Measurements from ENCODE around the gene CACNA1G.

CACNA1G gene

GRCh38 chr17:50575581-50576210 is 15.2 kb downstream of the CACNA1G start:
- H3K4me3 ChIP-seq (ENCODE audit: low read length) = no peak overlapping the region
- peaks cover 3% of the 10 kb centered on the region for H3K4me1 ChIP-seq (ENCODE audit: control insufficient read depth, low read depth, low read length)
- H3K27ac ChIP-seq (ENCODE audit: low read length) = no peak overlapping the region
- H3K36me3 ChIP-seq (ENCODE audit: control insufficient read depth, low read depth, low read length) = no peaks in the 10 kb centered on the region
- H3K27me3 ChIP-seq (ENCODE audit: control insufficient read depth, insufficient read depth, low read length) = no peaks in the 10 kb centered on the region
- no peaks in the 10 kb centered on the region for H3K9me3 ChIP-seq (ENCODE audit: control insufficient read depth, low read depth, low read length)
- H3K9ac ChIP-seq (ENCODE audit: low read length) = no peak overlapping the region

DNA sequence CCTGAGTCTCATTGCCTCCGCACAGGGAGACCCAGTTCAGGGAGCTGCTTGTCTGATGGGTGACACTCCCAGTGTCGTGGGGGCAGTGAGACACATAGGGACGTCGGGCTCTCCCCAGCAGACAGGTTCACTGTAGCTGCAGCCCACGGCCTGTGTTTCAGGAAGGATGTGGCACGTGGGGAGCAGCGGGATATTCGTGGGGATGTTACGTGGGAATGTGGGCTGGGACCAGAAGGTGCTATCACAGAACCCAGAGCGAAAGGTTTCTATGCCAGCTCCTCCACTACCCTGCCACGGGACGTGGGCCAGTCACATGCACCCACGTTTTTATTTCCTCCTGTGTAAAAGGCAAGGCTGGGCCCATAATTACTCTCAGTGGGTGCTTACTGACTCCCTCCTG is 16.3 kb downstream of the CACNA1G start:
- no peak overlapping the region for H3K27ac ChIP-seq (ENCODE audit: low read length)
- H3K27me3 ChIP-seq (ENCODE audit: control insufficient read depth, insufficient read depth, low read length) = no peaks in the 10 kb centered on the region

GRCh38 chr17:50577451-50577954 is 17.0 kb downstream of the CACNA1G start:
- Histone ChIP-seq H3K4me1 (ENCODE audit: control insufficient read depth, low read depth, low read length) (peaks cover 5% of the 10 kb centered on the region), H3K9me3 (ENCODE audit: control insufficient read depth, low read depth, low read length) (no peaks in the 10 kb centered on the region), H3K4me3 (ENCODE audit: low read length) (no peak overlapping the region), H3K36me3 (ENCODE audit: control insufficient read depth, low read depth, low read length) (no peaks in the 10 kb centered on the region), H3K9ac (ENCODE audit: low read length) (no peak overlapping the region), H3K27me3 (ENCODE audit: control insufficient read depth, insufficient read depth, low read length) (no peaks in the 10 kb centered on the region), H3K27ac (ENCODE audit: low read length) (no peak overlapping the region)

More for the DNA sequence above, 16.3 kb downstream of the CACNA1G start:
- peaks cover 5% of the 10 kb centered on the region for H3K4me1 ChIP-seq (ENCODE audit: control insufficient read depth, low read depth, low read length)
- no peaks in the 10 kb centered on the region for H3K36me3 ChIP-seq (ENCODE audit: control insufficient read depth, low read depth, low read length)
- H3K9ac ChIP-seq (ENCODE audit: low read length) = no peak overlapping the region
- no peaks in the 10 kb centered on the region for H3K9me3 ChIP-seq (ENCODE audit: control insufficient read depth, low read depth, low read length)
- H3K4me3 ChIP-seq (ENCODE audit: low read length) = no peak overlapping the region

GRCh38 chr17:50578173-50578572 is 17.7 kb downstream of the CACNA1G start:
- no peak overlapping the region for H3K27ac ChIP-seq (ENCODE audit: low read length)
- no peak overlapping the region for H3K9ac ChIP-seq (ENCODE audit: low read length)
- peaks cover 5% of the 10 kb centered on the region for H3K4me1 ChIP-seq (ENCODE audit: control insufficient read depth, low read depth, low read length)
- no peaks in the 10 kb centered on the region for H3K27me3 ChIP-seq (ENCODE audit: control insufficient read depth, insufficient read depth, low read length)
- H3K9me3 ChIP-seq (ENCODE audit: control insufficient read depth, low read depth, low read length) = no peaks in the 10 kb centered on the region
- no peaks in the 10 kb centered on the region for H3K36me3 ChIP-seq (ENCODE audit: control insufficient read depth, low read depth, low read length)
- H3K4me3 ChIP-seq (ENCODE audit: low read length) = no peak overlapping the region

DNA sequence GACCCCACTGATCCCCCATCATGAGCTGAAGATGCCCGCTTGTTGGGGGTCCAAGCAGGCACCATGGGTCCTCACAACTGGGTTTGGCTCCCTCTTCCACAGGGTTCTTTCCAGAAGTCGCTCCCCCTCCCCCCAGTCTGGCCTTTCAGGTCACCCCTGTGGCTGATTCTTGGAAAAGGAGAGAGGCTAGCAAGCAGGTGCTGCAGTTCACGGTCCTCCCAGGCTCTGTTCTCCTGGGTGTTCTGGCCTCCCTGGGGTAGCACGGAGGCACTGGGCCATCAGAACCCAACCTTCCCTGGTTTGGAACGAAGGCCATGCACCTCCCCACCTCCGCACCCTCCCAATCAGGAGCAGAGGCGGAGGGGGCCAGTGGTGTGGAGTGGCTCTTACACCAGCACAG is 18.9 kb downstream of the CACNA1G start:
- no peak overlapping the region for H3K4me3 ChIP-seq (ENCODE audit: low read length)
- H3K9ac ChIP-seq (ENCODE audit: low read length) = no peak overlapping the region
- no peaks in the 10 kb centered on the region for H3K36me3 ChIP-seq (ENCODE audit: control insufficient read depth, low read depth, low read length)
- H3K27ac ChIP-seq (ENCODE audit: low read length) = no peak overlapping the region
- peaks cover 5% of the 10 kb centered on the region for H3K4me1 ChIP-seq (ENCODE audit: control insufficient read depth, low read depth, low read length)
- H3K9me3 ChIP-seq (ENCODE audit: control insufficient read depth, low read depth, low read length) = no peaks in the 10 kb centered on the region
- H3K27me3 ChIP-seq (ENCODE audit: control insufficient read depth, insufficient read depth, low read length) = no peaks in the 10 kb centered on the region

GRCh38 chr17:50580646-50581045 is 20.1 kb downstream of the CACNA1G start:
- Histone ChIP-seq H3K27me3 (ENCODE audit: control insufficient read depth, insufficient read depth, low read length) (no peaks in the 10 kb centered on the region), H3K36me3 (ENCODE audit: control insufficient read depth, low read depth, low read length) (no peaks in the 10 kb centered on the region), H3K27ac (ENCODE audit: low read length) (no peak overlapping the region), H3K4me1 (ENCODE audit: control insufficient read depth, low read depth, low read length) (peaks cover 5% of the 10 kb centered on the region), H3K9ac (ENCODE audit: low read length) (no peak overlapping the region), H3K4me3 (ENCODE audit: low read length) (no peak overlapping the region), H3K9me3 (ENCODE audit: control insufficient read depth, low read depth, low read length) (no peaks in the 10 kb centered on the region)

DNA sequence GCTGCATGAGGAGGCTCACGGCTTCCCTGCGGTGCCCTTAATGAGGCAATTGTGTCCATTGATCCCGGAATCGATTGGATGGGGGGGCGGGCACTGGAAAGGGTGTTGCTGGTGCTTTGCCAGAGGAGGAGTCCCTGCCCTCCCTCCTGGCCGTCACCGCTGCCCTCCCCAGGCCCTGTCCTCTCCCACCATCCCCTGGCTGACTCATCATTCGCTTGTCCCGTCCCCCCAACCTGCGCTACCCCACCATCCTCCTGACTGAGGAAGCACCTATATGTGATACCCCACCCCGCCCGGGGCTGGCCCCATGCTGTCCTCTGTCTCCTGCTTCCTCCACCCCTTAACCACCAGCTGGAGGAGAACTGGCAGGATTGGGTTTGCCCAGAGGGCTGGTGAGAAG is 20.8 kb downstream of the CACNA1G start:
- H3K36me3 ChIP-seq (ENCODE audit: control insufficient read depth, low read depth, low read length) = no peaks in the 10 kb centered on the region
- H3K9ac ChIP-seq (ENCODE audit: low read length) = no peak overlapping the region
- no peaks in the 10 kb centered on the region for H3K9me3 ChIP-seq (ENCODE audit: control insufficient read depth, low read depth, low read length)
- H3K4me1 ChIP-seq (ENCODE audit: control insufficient read depth, low read depth, low read length) = peaks cover 7% of the 10 kb centered on the region
- H3K27ac ChIP-seq (ENCODE audit: low read length) = no peak overlapping the region
- no peaks in the 10 kb centered on the region for H3K27me3 ChIP-seq (ENCODE audit: control insufficient read depth, insufficient read depth, low read length)
- no peak overlapping the region for H3K4me3 ChIP-seq (ENCODE audit: low read length)

GRCh38 chr17:50582741-50583140 is 22.2 kb downstream of the CACNA1G start:
- no peak overlapping the region for H3K9ac ChIP-seq (ENCODE audit: low read length)
- no peaks in the 10 kb centered on the region for H3K27me3 ChIP-seq (ENCODE audit: control insufficient read depth, insufficient read depth, low read length)
- no peak overlapping the region for H3K27ac ChIP-seq (ENCODE audit: low read length)
- H3K4me1 ChIP-seq (ENCODE audit: control insufficient read depth, low read depth, low read length) = peaks cover 14% of the 10 kb centered on the region
- H3K4me3 ChIP-seq (ENCODE audit: low read length) = no peak overlapping the region
- H3K36me3 ChIP-seq (ENCODE audit: control insufficient read depth, low read depth, low read length) = no peaks in the 10 kb centered on the region
- H3K9me3 ChIP-seq (ENCODE audit: control insufficient read depth, low read depth, low read length) = no peaks in the 10 kb centered on the region

DNA sequence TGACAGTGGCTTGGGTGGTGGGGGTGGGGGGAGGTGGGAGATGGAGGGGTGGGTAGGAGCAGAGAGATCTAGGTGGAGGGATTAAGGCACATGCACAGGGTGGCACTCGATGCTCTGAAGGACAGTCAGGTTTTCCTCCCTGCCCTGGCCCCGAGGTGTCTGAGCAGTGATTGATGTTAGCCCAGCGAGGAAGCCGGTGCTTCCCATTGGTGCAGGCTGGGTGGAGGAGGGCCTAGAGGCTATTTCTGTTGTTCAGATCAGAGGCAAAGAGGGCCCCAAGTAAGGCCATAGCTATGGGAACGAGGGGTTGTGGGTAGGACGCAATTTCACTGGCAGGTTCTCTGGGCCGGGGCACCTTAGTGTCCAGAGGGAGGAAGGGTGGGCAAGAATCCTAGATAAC is 23.1 kb downstream of the CACNA1G start:
- Histone ChIP-seq H3K27ac (ENCODE audit: low read length) (no peak overlapping the region), H3K36me3 (ENCODE audit: control insufficient read depth, low read depth, low read length) (no peaks in the 10 kb centered on the region), H3K9me3 (ENCODE audit: control insufficient read depth, low read depth, low read length) (no peaks in the 10 kb centered on the region), H3K27me3 (ENCODE audit: control insufficient read depth, insufficient read depth, low read length) (no peaks in the 10 kb centered on the region), H3K9ac (ENCODE audit: low read length) (no peak overlapping the region), H3K4me1 (ENCODE audit: control insufficient read depth, low read depth, low read length) (peaks cover 14% of the 10 kb centered on the region), H3K4me3 (ENCODE audit: low read length) (no peak overlapping the region)

- H3K4me3 ChIP-seq (ENCODE audit: low read length) = no peak overlapping the region
- no peaks in the 10 kb centered on the region for H3K36me3 ChIP-seq (ENCODE audit: control insufficient read depth, low read depth, low read length)
- H3K27me3 ChIP-seq (ENCODE audit: control insufficient read depth, insufficient read depth, low read length) = no peaks in the 10 kb centered on the region
- no peak overlapping the region for H3K27ac ChIP-seq (ENCODE audit: low read length)
- H3K4me1 ChIP-seq (ENCODE audit: control insufficient read depth, low read depth, low read length) = peaks cover 14% of the 10 kb centered on the region
- no peaks in the 10 kb centered on the region for H3K9me3 ChIP-seq (ENCODE audit: control insufficient read depth, low read depth, low read length)
- H3K9ac ChIP-seq (ENCODE audit: low read length) = no peak overlapping the region
These were observed 23.6 kb downstream of the CACNA1G start for GRCh38 chr17:50584116-50584515.

- no peak overlapping the region for H3K4me3 ChIP-seq (ENCODE audit: low read length)
- no peaks in the 10 kb centered on the region for H3K36me3 ChIP-seq (ENCODE audit: control insufficient read depth, low read depth, low read length)
- H3K9me3 ChIP-seq (ENCODE audit: control insufficient read depth, low read depth, low read length) = no peaks in the 10 kb centered on the region
- no peak overlapping the region for H3K9ac ChIP-seq (ENCODE audit: low read length)
- H3K4me1 ChIP-seq (ENCODE audit: control insufficient read depth, low read depth, low read length) = peaks cover 14% of the 10 kb centered on the region
- H3K27ac ChIP-seq (ENCODE audit: low read length) = no peak overlapping the region
- no peaks in the 10 kb centered on the region for H3K27me3 ChIP-seq (ENCODE audit: control insufficient read depth, insufficient read depth, low read length)
These were observed 24.2 kb downstream of the CACNA1G start for GRCh38 chr17:50584749-50585148.

- peaks cover 14% of the 10 kb centered on the region for H3K4me1 ChIP-seq (ENCODE audit: control insufficient read depth, low read depth, low read length)
- no peaks in the 10 kb centered on the region for H3K36me3 ChIP-seq (ENCODE audit: control insufficient read depth, low read depth, low read length)
- H3K27ac ChIP-seq (ENCODE audit: low read length) = no peak overlapping the region
- no peaks in the 10 kb centered on the region for H3K9me3 ChIP-seq (ENCODE audit: control insufficient read depth, low read depth, low read length)
- no peak overlapping the region for H3K9ac ChIP-seq (ENCODE audit: low read length)
- no peaks in the 10 kb centered on the region for H3K27me3 ChIP-seq (ENCODE audit: control insufficient read depth, insufficient read depth, low read length)
- no peak overlapping the region for H3K4me3 ChIP-seq (ENCODE audit: low read length)
These were observed 24.8 kb downstream of the CACNA1G start for GRCh38 chr17:50585346-50585745.

All from iPS-18a (cell line).